BE2C (cell line): ENCODE data around the gene AP1B1.
A peak's percentile ranks its signal among the peaks of the same experiment; 100 is the strongest.

Source experiments
- DNase-seq: peaks from one replicate; pipeline ENCODE4 v3.0.0-alpha.2; 2020
- H3K27me3 ChIP-seq: fragments of 250-450 bp; sonication (Bioruptor Pico); 2 replicates; pipeline ENCODE4 v1.5.1; 2020; ENCODE audit warnings: mild to moderate bottlenecking
- H3K36me3 ChIP-seq: fragments of 250-450 bp; sonication (Bioruptor Pico); 2 replicates; pipeline ENCODE4 v1.5.1; 2020; ENCODE audit warnings: mild to moderate bottlenecking
- H3K4me1 ChIP-seq: fragments of 250-450 bp; sonication (Bioruptor Pico); 2 replicates; pipeline ENCODE4 v1.5.1; 2020
- H3K4me3 ChIP-seq: 2 replicates; pipeline ENCODE4 v1.5.1; 2011; ENCODE audit warnings: low read depth, low read length
- H3K9me3 ChIP-seq: fragments of 250-450 bp; sonication (Bioruptor Pico); 2 replicates; pipeline ENCODE4 v1.5.1; 2020
- CTCF ChIP-seq: IDR thresholded peaks from 2 replicates; pipeline ENCODE4 v1.5.1; 2012; ENCODE audit warnings: mild to moderate bottlenecking, low read depth, low read length

The AP1B1 gene

GRCh38 chr22:29325785-29326315 is 62.5 kb downstream of the AP1B1 start:
- no peak overlapping the region for H3K4me3 ChIP-seq
- no peak for TF ChIP-seq CTCF
- peaks cover 19% of the 10 kb centered on the region for H3K36me3 ChIP-seq
- DNase-seq = no peak
- H3K27me3 ChIP-seq = no peaks in the 10 kb centered on the region
- peaks cover 2% of the 10 kb centered on the region; the same call in 1 of the 2 replicates for H3K4me1 ChIP-seq
- H3K9me3 ChIP-seq = no peaks in the 10 kb centered on the region

GRCh38 chr22:29325356-29325755 is 63.0 kb downstream of the AP1B1 start:
- Histone ChIP-seq H3K4me3 (no peak overlapping the region), H3K9me3 (no peaks in the 10 kb centered on the region), H3K4me1 (no peaks in the 10 kb centered on the region), H3K36me3 (peaks cover 15% of the 10 kb centered on the region), H3K27me3 (no peaks in the 10 kb centered on the region)
- no peak for TF ChIP-seq CTCF
- DNase-seq = no peak

GRCh38 chr22:29323641-29324040 is 64.7 kb downstream of the AP1B1 start:
- Histone ChIP-seq H3K4me1 (no peaks in the 10 kb centered on the region), H3K36me3 (peaks cover 5% of the 10 kb centered on the region), H3K4me3 (no peak overlapping the region), H3K9me3 (no peaks in the 10 kb centered on the region), H3K27me3 (no peaks in the 10 kb centered on the region)
- DNase-seq = no peak
- TF ChIP-seq CTCF = no peak

GRCh38 chr22:29320546-29320945 is 67.8 kb downstream of the AP1B1 start:
- H3K27me3 ChIP-seq = peaks cover 10% of the 10 kb centered on the region
- peak; percentile 48 for TF ChIP-seq CTCF
- H3K36me3 ChIP-seq = no peaks in the 10 kb centered on the region
- no peaks in the 10 kb centered on the region for H3K4me1 ChIP-seq
- H3K9me3 ChIP-seq = no peaks in the 10 kb centered on the region
- H3K4me3 ChIP-seq = no peak overlapping the region
- no peak for DNase-seq

GRCh38 chr22:29319072-29319471 is 69.3 kb downstream of the AP1B1 start:
- H3K4me1 ChIP-seq = no peaks in the 10 kb centered on the region
- TF ChIP-seq CTCF = no peak
- DNase-seq = no peak
- no peaks in the 10 kb centered on the region for H3K36me3 ChIP-seq
- peaks cover 25% of the 10 kb centered on the region for H3K27me3 ChIP-seq
- H3K4me3 ChIP-seq = no peak overlapping the region
- H3K9me3 ChIP-seq = no peaks in the 10 kb centered on the region

- Histone ChIP-seq H3K36me3 (no peaks in the 10 kb centered on the region), H3K9me3 (no peaks in the 10 kb centered on the region), H3K4me3 (no peak overlapping the region), H3K27me3 (peaks cover 36% of the 10 kb centered on the region), H3K4me1 (no peaks in the 10 kb centered on the region)
- DNase-seq = no peak
- no peak for TF ChIP-seq CTCF
These were observed 70.4 kb downstream of the AP1B1 start for GRCh38 chr22:29317827-29318454.
